H1 (cell line): ENCODE measurements around the gene KCNQ2. TPM values are rescaled to one million over a fixed set of nuclear protein-coding genes. Genes with fewer than 3 reads are reported as not detected.

Experiments used
- BACH1 ChIP-seq: IDR thresholded peaks from 2 replicates; pipeline ENCODE4 v1.6.1; 2012; ENCODE audit warnings: low read length, improper control_type of control experiment
- BCL11A ChIP-seq, 2 experiments: IDR thresholded peaks; one replicate each; pipeline ENCODE4 v1.6.1; 2011; ENCODE audit warnings: low read depth in 2 of 2, low read length in 2 of 2, mild to moderate bottlenecking in 2 of 2
- CBX5 ChIP-seq: fragments of 300-800, 300-1000 bp; sonication (generic); IDR thresholded peaks from 2 replicates; pipeline ENCODE4 v1.7.1; 2016; ENCODE audit warnings: antibody characterized with exemption, low read length, low read depth
- CEBPB ChIP-seq: IDR thresholded peaks from 2 replicates; pipeline ENCODE4 v1.6.1; 2012; ENCODE audit warnings: low read depth, low read length
- CHD1 ChIP-seq: IDR thresholded peaks from 2 replicates; pipeline ENCODE4 v1.6.1; 2012; ENCODE audit warnings: low read depth, low read length, improper control_type of control experiment
- CHD2 ChIP-seq: IDR thresholded peaks from 2 replicates; pipeline ENCODE4 v1.6.1; 2012; ENCODE audit warnings: low read length, improper control_type of control experiment
- CREB1 ChIP-seq: IDR thresholded peaks from 2 replicates; pipeline ENCODE4 v1.6.1; 2012; ENCODE audit warnings: inconsistent platforms
- CTBP2 ChIP-seq: IDR thresholded peaks from 2 replicates; pipeline ENCODE4 v1.7.0; 2011; ENCODE audit warnings: borderline replicate concordance, mild to moderate bottlenecking, moderate library complexity, mixed read lengths, low read length; ENCODE audit not compliant: insufficient read depth, insufficient read length
- EP300 ChIP-seq, 2 experiments: IDR thresholded peaks; 1 replicate in 1 of 2; 2 replicates in 1 of 2; pipeline ENCODE4 v1.6.1; 2011 to 2012; ENCODE audit warnings: low read depth in 2 of 2, low read length in 2 of 2, mild to moderate bottlenecking in 2 of 2, borderline replicate concordance in 1 of 2, inconsistent platforms in 1 of 2, moderate library complexity in 1 of 2
- FOSL1 ChIP-seq: IDR thresholded peaks from 2 replicates; pipeline ENCODE4 v1.6.1; 2011; ENCODE audit warnings: mild to moderate bottlenecking, low read depth, low read length, moderate library complexity; ENCODE audit not compliant: insufficient read depth
- JUN ChIP-seq: IDR thresholded peaks from 2 replicates; pipeline ENCODE4 v1.6.1; 2011; ENCODE audit warnings: low read depth, mild to moderate bottlenecking, improper control_type of control experiment, low read length
- JUND ChIP-seq: IDR thresholded peaks from 2 replicates; pipeline ENCODE4 v1.6.1; 2011; ENCODE audit warnings: mild to moderate bottlenecking, improper control_type of control experiment, low read length
- KDM4A ChIP-seq: IDR thresholded peaks from one replicate; pipeline ENCODE4 v1.7.1; 2012; ENCODE audit warnings: low read depth, mild to moderate bottlenecking, moderate library complexity, low read length, inconsistent platforms; ENCODE audit not compliant: severe bottlenecking
- KDM5A ChIP-seq: fragments of 200-600 bp; IDR thresholded peaks from 2 replicates; pipeline ENCODE4 v1.7.1; 2012; ENCODE audit warnings: mild to moderate bottlenecking, low read length, inconsistent platforms, mixed read lengths
- POLR2A ChIP-seq, 2 experiments: IDR thresholded peaks; 1 replicate in 1 of 2; 2 replicates in 1 of 2; pipeline ENCODE4 v1.6.1; 2011; ENCODE audit warnings: low read depth in 2 of 2, low read length in 2 of 2, mild to moderate bottlenecking in 2 of 2; ENCODE audit errors: control extremely low read depth in 1 of 2
- POLR2AphosphoS5 ChIP-seq: IDR thresholded peaks from 2 replicates; pipeline ENCODE4 v1.6.1; 2011; ENCODE audit warnings: low read depth, low read length
- RXRA ChIP-seq: IDR thresholded peaks from 2 replicates; pipeline ENCODE4 v1.6.1; 2011; ENCODE audit warnings: low read depth, mild to moderate bottlenecking, low read length, moderate library complexity; ENCODE audit not compliant: insufficient read depth
- SAP30 ChIP-seq: fragments of 300-600 bp; sonication (generic); IDR thresholded peaks from 2 replicates; pipeline ENCODE4 v1.7.1; 2012; ENCODE audit warnings: low read length, moderate library complexity, mild to moderate bottlenecking, inconsistent platforms; ENCODE audit not compliant: insufficient read depth, insufficient replicate concordance
- SIX5 ChIP-seq: IDR thresholded peaks from 2 replicates; pipeline ENCODE4 v1.6.1; 2011; ENCODE audit warnings: mild to moderate bottlenecking, low read depth, low read length
- SP2 ChIP-seq: IDR thresholded peaks from 2 replicates; pipeline ENCODE4 v1.6.1; 2012; ENCODE audit warnings: mild to moderate bottlenecking, low read length, inconsistent platforms
- TAF1 ChIP-seq: IDR thresholded peaks from 2 replicates; pipeline ENCODE4 v1.6.1; 2011; ENCODE audit warnings: mild to moderate bottlenecking, low read depth, low read length
- TCF12 ChIP-seq: IDR thresholded peaks from 2 replicates; pipeline ENCODE4 v1.6.1; 2011; ENCODE audit warnings: low read depth, mild to moderate bottlenecking, low read length
- USF2 ChIP-seq: IDR thresholded peaks from 2 replicates; pipeline ENCODE4 v1.6.1; 2011; ENCODE audit warnings: low read length, improper control_type of control experiment
- ZNF274 ChIP-seq: IDR thresholded peaks from 2 replicates; pipeline ENCODE4 v1.7.0; 2012; ENCODE audit warnings: low read length, borderline replicate concordance; ENCODE audit errors: extremely low read depth
- polyA plus RNA-seq, 7 experiments: library from polyadenylated mRNA; depleted of rRNA in 3 of 7; stranded (reverse) in 5 of 7; unstranded in 2 of 7; fragments of >200 nt in 5 of 7; fragments of 200-250 nt in 2 of 7; gene quantifications; 1 replicate in 5 of 7; 2 replicates in 1 of 7; 4 replicates in 1 of 7; pipeline versions ENCODE4 v1.2.1 to v1.2.3, GENCODE V29; 2011 to 2013; ENCODE audit warnings: missing spikeins in 2 of 7, mixed read lengths in 2 of 7
- total RNA-seq: library from RNA; stranded (reverse); fragmentation: NEBNext Ultra II Directional; extraction: Animal tissue kit (Norgen Biotek cat#: 25700); gene quantifications from 2 replicates; pipeline ENCODE4 v1.2.1, GENCODE V29; 2021
- TF ChIP-seq, protein P1 (sequence below): IDR thresholded peaks from 2 replicates; pipeline ENCODE4 v1.6.1; 2012; ENCODE audit warnings: low read length, inconsistent platforms

Gene KCNQ2
- total and polyA plus RNA-seq, 2 of the 8 experiments (the other 6 are each of a cell fraction or from before 2014, with no cell fraction given): 82.6 to 243 TPM

GRCh38 chr20:63520504-63520933 lies 48.1 kb upstream of the KCNQ2 start, which contains the start of gene PPDPF (continued):
- TF ChIP-seq BACH1 (peak; percentile 94), KDM4A (no peak), CTBP2 (no peak), FOSL1 (no peak), JUND (no peak), JUN (no peak), USF2 (no peak), TCF12 (no peak), POLR2A (IDR thresholded peaks at IDR 0.05; ENCODE audit: control extremely low read depth in 1 of 2, low read depth in 2 of 2, low read length in 2 of 2) (peak; percentile 70 to 87), POLR2AphosphoS5 (peak; percentile 74), CREB1 (peak; percentile 78), CHD2 (no peak), BCL11A (IDR thresholded peaks at IDR 0.05; ENCODE audit: low read depth in 2 of 2, low read length in 2 of 2) (no peak), SIX5 (no peak), CBX5 (no peak), TAF1 (peak; percentile 65), ZNF274 (no peak), SP2 (no peak), CHD1 (no peak), CEBPB (no peak), RXRA (no peak), SAP30 (no peak), KDM5A (no peak), EP300 (IDR thresholded peaks at IDR 0.05; ENCODE audit: borderline replicate concordance in 1 of 2, low read depth in 2 of 2, low read length in 2 of 2) (no peak)
- TF ChIP-seq, protein P1, sequence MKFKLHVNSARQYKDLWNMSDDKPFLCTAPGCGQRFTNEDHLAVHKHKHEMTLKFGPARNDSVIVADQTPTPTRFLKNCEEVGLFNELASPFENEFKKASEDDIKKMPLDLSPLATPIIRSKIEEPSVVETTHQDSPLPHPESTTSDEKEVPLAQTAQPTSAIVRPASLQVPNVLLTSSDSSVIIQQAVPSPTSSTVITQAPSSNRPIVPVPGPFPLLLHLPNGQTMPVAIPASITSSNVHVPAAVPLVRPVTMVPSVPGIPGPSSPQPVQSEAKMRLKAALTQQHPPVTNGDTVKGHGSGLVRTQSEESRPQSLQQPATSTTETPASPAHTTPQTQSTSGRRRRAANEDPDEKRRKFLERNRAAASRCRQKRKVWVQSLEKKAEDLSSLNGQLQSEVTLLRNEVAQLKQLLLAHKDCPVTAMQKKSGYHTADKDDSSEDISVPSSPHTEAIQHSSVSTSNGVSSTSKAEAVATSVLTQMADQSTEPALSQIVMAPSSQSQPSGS: no peak
